Activated naive CD4-positive, alpha-beta T cell treated with Interleukin-2 at 50 U/mL for 16 hours (primary cell): ENCODE measurements around the gene CACNA2D4.

Source experiments
- DNase-seq: peaks from one replicate; pipeline ENCODE4 v3.0.0-alpha.2; 2020

CACNA2D4 gene

GRCh38 chr12:1885599-1886245 lies 32.7 kb downstream of the CACNA2D4 start:
- DNase-seq, result no peak

DNA sequence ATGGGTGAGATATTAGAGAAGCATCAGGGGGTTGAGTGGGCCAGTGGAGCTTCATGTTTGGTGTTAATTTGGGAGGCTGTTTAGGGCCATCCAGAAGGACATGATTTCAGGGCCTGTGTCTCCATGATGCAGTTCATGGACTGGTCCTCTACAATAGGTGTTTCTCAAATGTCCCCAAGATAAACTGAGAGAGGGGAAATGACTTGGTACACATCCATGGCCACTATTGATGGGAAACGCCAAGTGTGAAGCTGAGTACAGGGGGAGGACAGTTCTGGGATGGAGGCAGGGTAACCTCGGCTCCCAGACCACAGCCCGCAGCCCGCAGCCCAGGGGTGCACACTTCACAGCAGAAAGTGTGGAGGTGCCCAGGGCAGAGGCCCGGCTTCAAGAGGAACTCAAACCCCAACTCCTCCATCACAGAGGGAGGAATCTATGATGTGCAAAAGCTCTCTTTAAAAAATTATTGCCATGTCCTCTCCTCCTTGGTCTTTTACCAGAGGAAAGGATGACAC lies 33.3 kb downstream of the CACNA2D4 start:
- DNase-seq, result no peak

GRCh38 chr12:1884651-1885050 lies 33.8 kb downstream of the CACNA2D4 start:
- no peak for DNase-seq

DNA sequence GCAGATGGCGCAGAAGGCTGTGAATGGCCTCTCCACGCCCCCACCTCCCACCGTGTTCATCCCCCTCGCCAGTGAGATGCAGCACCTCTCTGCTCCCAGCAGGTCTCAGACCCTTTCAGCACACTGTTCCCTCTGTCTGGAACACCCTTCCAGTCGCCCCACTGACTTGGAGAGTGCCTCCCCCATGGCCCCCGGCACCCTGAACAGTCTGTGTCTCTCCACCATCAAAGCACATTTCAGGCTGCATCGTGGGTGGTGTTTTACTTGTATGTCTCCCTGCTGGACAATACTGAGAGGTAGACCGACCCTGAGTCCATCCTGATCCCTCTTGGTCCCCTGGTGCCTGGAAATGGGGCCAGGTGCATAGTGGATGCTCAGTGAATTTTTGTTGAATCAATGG lies 34.9 kb downstream of the CACNA2D4 start:
- DNase-seq, result no peak

GRCh38 chr12:1882850-1883470 lies 35.5 kb downstream of the CACNA2D4 start:
- DNase-seq, result no peak

- DNase-seq, result no peak
These were observed 36.0 kb downstream of the CACNA2D4 start for GRCh38 chr12:1882405-1882804.

- DNase-seq, result no peak
These were observed 36.5 kb downstream of the CACNA2D4 start for GRCh38 chr12:1881936-1882335.

GRCh38 chr12:1881301-1881700 lies 37.2 kb downstream of the CACNA2D4 start:
- DNase-seq, result no peak

- no peak for DNase-seq
These were observed 37.6 kb downstream of the CACNA2D4 start for GRCh38 chr12:1880876-1881275.

DNA sequence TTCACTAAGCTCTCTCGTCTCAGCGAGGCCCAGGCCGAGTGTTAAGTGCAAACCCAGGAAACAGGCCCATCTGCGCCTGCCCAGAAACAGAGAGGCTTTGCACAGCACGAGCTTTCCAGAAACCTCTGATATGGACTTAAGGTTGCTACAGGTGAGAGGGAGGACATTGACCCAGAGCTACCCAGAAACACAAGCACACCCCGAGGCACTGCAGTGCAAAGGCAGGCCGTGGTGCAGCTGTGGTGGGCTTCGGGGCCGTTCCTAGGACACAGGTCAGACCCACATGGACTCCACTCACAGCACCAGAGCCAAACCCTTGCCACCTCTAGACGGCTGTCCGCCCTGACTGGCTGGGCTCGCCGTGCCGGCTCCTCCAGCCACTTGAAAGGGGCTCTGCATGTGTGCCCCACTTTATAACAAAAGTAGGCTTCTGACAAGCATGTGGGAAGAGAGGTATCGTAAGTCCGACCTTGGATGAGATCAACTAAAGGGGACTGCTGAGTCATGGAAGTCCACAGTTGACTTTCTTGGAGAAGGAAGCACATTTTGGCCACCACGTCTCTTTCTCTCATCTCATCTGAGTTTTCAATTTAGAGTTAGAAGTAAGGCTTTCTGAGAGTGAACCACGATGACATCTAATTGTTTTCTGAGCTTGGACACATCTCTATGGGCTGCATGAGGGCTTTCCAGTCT lies 38.2 kb downstream of the CACNA2D4 start:
- DNase-seq, result no peak

- DNase-seq, result no peak
These were observed 38.8 kb downstream of the CACNA2D4 start for GRCh38 chr12:1879633-1880032.

GRCh38 chr12:1878695-1879094 lies 39.8 kb downstream of the CACNA2D4 start:
- no peak for DNase-seq

- no peak for DNase-seq
These were observed 40.2 kb downstream of the CACNA2D4 start for GRCh38 chr12:1878214-1878613.

DNA sequence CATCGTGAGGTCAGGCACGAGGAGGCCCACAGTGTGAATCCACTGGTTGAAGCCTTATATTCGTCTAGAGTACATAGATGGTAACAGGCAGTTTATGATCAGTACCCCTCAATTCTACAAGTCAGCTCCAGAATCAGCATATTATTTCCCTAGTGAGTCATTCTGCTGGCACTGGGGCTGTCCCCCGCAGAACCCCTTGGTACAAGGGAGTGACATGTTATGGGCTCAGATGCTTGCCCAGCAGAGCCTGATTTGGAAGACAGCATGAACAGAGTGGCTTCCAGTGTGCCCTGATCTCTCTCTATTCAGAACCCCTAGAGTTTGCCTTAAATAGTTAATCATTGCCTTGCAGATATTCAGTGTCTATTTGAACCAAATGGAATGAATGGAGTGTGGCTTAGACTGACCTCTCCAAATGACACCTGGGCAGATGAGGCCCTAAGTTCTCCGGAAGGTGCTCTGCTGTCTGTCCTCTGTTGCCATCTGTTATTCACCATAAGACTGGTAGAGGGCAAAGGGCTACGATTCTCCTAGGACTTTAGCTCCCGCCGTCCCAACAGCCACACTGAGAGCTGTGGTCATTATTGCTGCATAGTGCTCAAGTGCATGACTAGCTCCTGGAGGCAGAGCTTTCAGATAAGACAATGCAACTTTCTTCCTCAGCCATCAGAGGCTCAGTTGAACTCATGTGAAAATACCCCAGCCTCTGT lies 41.1 kb downstream of the CACNA2D4 start:
- no peak for DNase-seq

GRCh38 chr12:1876086-1876485 lies 42.4 kb downstream of the CACNA2D4 start:
- DNase-seq, result no peak

- DNase-seq, result no peak
These were observed 42.8 kb downstream of the CACNA2D4 start for GRCh38 chr12:1875608-1876007.

DNA sequence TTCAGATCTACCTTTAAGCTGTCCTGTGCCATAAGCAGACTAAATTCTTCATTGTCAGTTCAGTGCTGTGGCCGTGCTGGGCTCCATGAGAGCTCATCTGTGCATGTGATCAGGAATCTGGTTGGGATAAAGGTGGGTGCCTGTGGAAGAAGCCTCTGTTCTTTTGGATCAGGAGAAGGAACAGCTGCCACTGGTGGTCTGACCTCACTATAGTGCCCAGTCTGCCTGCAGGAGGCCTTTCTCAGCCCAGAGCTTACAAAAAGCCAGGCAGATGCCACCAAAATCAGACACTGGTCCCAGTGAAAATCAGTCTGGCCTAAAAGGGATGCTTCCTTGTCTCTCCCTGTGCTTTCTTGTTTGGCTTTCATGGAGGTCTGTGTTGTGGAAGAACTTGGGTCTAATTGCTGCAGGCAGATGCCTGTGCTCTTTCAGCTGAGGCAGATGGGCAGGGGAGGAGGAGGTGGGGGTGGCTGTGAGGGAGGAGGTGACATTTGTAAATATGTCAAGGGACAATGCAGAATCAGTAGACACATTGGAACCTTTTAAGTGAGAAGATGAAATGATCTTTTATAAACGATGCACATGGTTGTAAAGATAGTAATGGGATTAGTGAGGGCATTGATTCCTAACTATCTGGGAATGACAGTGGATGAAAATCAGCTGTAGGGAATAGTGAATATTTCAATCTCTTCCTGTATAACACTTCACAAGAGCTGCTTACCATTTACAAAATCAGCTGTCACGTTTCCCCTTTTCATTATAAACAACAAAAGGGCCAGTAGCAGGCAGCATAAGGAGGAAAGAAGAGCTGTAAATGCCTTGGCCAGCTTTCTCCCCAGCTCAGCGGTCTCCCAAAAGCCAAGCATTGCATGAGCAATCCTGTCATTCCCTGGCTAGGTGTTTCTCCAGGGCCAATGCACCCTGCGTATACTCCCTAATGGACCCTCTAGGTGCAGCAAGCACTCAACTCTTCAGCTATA lies 44.6 kb downstream of the CACNA2D4 start:
- no peak for DNase-seq

DNA sequence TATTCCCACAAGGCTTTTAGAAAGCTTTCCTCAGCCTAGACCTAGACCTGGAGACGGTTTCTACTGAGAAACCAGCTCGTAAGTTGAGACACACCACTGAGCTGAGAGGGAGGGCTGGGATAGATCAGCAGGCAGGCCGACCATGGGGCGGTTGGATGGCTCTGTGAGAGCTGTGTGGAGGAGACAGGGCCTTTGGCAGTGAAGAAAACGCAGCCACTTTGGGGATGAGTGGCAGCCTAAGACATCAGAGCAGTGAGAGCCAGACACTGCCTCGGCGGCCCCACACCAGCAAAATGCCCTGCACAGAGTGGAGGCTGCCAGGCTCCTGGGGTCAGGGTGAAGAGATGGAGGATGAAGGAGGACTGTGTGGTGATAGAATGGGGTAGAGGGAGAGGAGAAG lies 46.0 kb downstream of the CACNA2D4 start:
- DNase-seq, result no peak

GRCh38 chr12:1872001-1872400 lies 46.5 kb downstream of the CACNA2D4 start:
- no peak for DNase-seq

DNA sequence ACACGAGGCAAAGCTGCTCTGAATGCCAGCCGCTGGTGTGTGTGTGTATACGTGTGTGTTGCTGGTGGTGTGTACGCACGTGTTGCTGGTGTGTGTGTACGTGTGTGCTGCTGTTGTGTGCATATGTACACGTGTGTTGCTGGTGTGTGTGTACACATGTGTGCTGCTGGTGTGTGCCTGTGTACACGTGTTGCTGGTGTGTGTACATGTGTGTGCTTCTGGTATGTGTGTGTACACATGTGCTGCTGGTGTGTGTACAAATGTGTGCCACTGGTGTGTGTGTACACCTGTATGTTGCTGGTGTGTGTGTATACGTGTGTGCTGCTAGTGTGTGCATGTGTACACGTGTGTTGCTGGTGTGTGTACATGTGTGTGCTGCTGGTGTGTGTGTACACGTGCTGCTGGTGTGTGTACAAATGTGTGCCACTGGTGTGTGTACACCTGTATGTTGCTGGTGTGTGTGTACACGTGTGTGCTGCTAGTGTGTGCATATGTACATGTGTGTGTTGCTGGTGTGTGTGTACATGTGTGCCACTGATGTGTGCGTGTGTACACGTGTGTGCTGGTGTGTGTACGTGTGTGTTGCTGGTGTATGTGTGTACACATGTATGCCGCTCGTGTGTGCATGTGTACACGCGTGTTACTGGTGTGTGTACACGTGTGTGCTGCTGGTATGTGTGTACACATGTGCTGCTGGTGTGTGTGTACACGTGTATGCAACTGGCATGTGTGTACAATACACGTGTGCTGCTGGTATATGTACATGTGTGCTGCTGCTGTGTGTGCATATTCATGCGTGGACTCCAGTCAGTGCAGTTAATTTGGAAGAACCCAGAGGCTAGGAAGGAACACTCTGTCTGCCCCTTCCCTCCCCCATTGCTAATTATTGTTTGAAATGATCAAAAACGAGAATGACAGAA lies 47.2 kb downstream of the CACNA2D4 start:
- DNase-seq, result no peak

- DNase-seq, result no peak
These were observed 48.4 kb downstream of the CACNA2D4 start for GRCh38 chr12:1870086-1870485.
